Kasumi-1 (cell line): ENCODE measurements around the gene TLE1.
"Not testable (repeated sequence)": the region's sequence is repeated elsewhere in the genome, so short reads cannot be mapped to it uniquely, and the experiment has no call there.

ENCODE experiments used
- DNase-seq, 2 experiments: peaks; one replicate each; lab custom pipeline; 2025; lab: John Stamatoyannopoulos, UW

TLE1 gene

GRCh38 chr9:81621785-81622259 lies 67.5 kb downstream of the TLE1 start:
- no peak for DNase-seq

GRCh38 chr9:81621118-81621517 lies 68.2 kb downstream of the TLE1 start:
- no peak for DNase-seq

GRCh38 chr9:81620002-81620390 lies 69.4 kb downstream of the TLE1 start:
- DNase-seq: no peak

GRCh38 chr9:81619353-81620001 lies 69.9 kb downstream of the TLE1 start:
- DNase-seq: no peak

DNA sequence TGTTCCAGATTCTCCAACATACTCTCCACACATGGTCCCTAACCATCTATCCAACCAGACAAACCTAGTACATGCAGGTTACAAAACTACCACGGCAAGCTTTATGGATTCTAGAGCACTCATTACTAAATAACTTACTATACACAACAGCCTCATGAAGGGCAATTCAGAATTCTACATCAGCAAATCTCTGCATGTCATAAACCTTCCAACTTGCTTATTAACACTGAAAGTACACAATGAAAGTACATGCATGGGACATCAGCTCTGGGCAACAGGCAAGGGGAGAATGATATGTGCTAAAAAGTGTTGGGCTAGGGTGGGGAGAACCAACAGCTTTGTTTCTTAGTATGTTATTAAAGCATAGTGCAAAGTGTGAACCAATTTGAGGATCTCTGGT lies 70.4 kb downstream of the TLE1 start:
- no peak for DNase-seq

- DNase-seq: no peak
These were observed 73.2 kb downstream of the TLE1 start for GRCh38 chr9:81616141-81616540.

DNA sequence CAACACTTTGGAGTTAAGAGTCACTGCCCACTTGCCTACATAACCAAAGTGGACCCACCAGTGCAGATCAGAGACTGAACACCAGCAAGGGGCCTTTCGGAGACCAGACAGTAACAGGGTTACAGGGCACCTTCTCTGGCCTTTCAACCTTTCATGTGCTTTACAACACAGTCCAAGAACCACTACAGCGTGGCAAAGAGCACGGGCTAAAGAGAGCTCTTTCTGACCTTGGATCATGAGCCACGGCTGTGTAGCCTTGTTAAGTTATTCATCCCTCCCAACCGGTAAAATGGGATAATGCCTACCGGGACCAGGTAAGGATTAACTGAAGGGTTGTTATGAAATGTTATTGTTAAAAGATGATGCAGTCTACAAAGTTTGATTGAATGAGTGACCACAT lies 75.0 kb downstream of the TLE1 start:
- DNase-seq: no peak

DNA sequence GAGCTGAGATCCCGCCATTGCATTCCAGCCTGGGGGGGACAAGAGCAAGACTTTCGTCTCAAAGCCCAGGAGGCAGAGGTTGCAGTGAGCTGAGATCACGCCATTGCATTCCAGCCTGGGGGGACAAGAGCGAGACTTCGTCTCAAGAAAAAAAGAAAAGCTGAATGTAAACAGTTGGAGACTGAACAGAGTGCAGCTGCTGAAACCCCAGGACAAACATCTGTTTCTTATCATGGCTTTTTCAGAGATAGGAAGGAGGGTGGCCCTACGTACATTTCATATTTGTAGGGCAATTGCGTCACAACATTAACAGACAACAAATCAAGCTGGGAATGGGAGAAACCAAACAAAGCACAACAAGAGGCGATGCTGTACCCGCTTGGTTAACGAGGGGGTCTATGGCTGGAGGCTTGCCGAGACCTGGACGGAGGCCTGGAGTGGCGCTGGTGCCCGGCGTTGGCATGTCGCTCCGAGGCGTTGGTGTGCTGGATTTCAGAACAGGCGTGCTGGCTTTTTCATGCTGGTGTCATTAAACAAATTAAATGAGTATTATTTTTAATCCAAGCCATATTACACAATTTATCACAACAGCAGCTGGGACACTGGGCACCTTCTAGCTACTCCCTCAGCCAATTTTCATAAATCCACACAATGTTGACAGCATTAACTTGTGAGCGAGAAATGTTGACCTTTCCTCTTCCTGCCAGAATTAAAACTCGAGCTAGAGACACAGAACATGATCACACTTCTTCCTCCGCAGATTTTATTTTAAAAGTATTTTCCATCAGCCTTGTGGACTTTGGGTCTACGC lies 76.1 kb downstream of the TLE1 start:
- DNase-seq: no peak

- no peak for DNase-seq
These were observed 77.7 kb downstream of the TLE1 start for GRCh38 chr9:81611664-81612063.

DNA sequence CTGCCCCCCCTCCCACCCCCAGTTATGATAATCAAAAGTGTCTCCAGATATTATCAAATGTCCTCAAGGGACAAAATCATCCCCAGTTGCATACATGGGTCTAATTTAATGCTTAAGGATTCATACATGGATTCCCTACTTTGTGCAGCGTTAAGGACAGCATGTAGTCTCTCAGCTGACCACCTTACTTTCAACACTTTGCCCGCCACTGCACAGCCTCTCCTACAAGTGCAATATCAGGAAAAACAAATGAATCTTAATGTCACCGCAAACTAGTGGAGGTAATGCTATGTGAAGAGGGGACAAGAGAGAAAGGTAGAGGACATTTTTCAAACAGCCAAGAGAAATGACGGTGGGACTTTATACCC lies 78.6 kb downstream of the TLE1 start:
- no peak for DNase-seq

- peak; percentile 88 to 91 for DNase-seq
These were observed 79.3 kb downstream of the TLE1 start for GRCh38 chr9:81609782-81610739.

DNA sequence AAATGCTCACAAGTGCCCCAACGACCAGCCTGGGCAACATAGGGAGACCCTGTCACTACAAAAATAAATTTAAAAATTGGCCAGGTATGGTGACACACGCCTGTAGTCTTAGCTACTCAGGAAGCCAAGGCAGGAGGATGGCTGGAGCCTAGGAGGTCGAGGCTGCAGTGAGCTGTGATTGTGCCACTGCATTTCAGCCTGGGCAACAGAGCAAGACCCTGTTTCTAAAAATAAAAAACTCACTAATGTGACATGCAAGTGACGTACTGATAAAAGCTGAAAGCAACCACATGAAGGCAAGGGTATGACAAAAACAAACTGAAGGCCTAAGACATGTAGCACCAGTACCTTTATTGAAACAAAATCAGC lies 81.1 kb downstream of the TLE1 start:
- no peak for DNase-seq

DNA sequence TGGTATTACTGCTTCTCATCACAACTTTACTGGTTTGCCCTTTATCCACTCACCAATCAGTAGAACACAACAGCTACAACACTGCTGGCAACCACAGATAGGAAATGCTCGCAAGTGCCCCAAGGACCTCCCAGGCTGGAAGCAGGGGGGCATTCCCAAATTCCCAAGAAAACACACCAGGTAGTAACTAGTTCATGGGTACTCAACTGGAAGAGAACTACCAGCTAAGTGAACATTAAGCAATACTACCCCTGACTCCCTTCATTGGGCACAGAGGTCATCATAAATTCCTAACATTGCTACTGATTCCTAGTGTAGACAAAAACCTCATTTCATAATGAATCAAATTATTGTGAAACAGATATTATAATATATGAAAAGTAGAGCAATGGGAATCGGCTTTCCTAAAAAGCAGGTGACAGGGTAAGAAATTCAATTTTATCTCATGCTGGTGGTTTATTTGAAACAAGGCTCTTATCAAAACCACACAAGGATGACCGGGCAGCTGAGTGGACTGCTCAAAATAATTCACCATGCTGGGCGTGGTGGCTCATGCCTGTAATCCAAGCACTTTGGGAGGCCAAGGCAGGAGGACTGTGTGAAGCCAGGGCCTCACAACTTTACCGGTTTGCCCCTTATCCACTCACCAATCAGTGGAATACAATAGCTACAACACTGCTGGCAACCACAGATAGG lies 81.6 kb downstream of the TLE1 start:
- DNase-seq: no peak

- not testable (repeated sequence) for DNase-seq
These were observed 83.1 kb downstream of the TLE1 start for GRCh38 chr9:81606261-81606660.

- no peak for DNase-seq
These were observed 84.1 kb downstream of the TLE1 start for GRCh38 chr9:81605170-81605670.

DNA sequence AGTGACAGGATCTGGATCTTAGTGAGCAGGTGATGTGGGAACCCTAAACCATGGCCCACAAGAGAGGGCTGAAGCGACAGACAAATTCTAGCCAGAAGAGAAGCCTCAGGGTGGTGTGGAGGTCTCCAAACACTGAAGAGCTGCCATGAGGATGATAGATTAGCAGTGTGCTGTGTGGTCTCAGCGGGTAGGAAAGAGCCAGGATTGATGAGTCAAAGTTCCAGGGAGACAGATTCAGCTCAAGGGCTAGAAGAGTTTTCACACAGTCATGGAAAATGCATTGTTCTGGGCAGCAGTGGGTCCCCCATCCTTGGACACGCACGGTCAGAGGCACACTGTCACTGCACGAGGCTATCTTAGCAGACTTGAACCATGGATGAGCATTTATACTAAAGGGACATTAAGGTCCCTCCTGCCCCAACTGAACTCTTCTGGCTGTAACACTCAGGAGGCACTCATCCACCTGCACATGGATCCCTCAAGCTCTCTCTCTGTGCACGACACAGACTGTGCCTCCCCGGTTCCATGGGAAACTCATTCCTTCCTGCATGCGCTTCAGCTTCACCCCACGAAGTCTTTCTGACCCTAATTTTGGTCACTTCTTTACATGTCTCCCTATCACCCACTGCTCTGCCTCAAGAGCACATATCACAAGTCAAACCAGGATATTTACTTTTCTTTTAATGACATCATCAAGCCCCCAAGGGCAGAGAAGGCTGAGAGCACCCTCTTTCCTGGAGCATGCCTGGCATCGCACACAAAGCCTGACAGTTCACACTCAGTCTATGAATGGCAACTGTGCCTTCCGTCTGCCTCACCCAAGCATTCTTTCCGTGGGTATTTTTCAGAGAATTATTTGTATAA lies 84.8 kb downstream of the TLE1 start:
- DNase-seq: no peak

GRCh38 chr9:81602887-81603680 lies 86.3 kb downstream of the TLE1 start:
- no peak for DNase-seq

- no peak for DNase-seq
These were observed 87.4 kb downstream of the TLE1 start for GRCh38 chr9:81601639-81602623.

GRCh38 chr9:81600631-81601030 lies 88.7 kb downstream of the TLE1 start:
- DNase-seq: no peak
